BJ (cell line): ENCODE data around the gene MUTYH. TPM values are rescaled to one million over a fixed set of nuclear protein-coding genes. Genes with fewer than 3 reads are reported as not detected.

Source experiments
- CTCF ChIA-PET: fragments of 350-600 bp; formaldehyde crosslinking; extraction: SDS; loops from one replicate; lab custom pipeline; 2021; ENCODE audit warnings: antibody characterized with exemption, inconsistent platforms; lab: Yijun Ruan, JAX
- POLR2A ChIA-PET: fragments of 300-600 bp; sonication (Branson Sonifier 250); formaldehyde crosslinking; extraction: SDS; loops from one replicate; lab custom pipeline; 2021; ENCODE audit warnings: antibody characterized with exemption; lab: Charles Lee
- DNase-seq: peaks from one replicate; pipeline ENCODE4 v3.0.0-alpha.2; 2011; ENCODE audit warnings: low read depth
- H3K27me3 ChIP-seq: 2 replicates; pipeline ENCODE4 v1.6.0; 2011; ENCODE audit warnings: low read length; ENCODE audit not compliant: control insufficient read depth, insufficient read depth
- H3K36me3 ChIP-seq: 2 replicates; pipeline ENCODE4 v1.5.1; 2011; ENCODE audit warnings: low read length; ENCODE audit not compliant: control insufficient read depth, insufficient read depth
- H3K4me3 ChIP-seq: 2 replicates; pipeline ENCODE4 v1.5.1; 2011; ENCODE audit warnings: low read depth, mild to moderate bottlenecking, control low read depth, low read length
- polyA plus RNA-seq: library from polyadenylated mRNA; depleted of rRNA; stranded (reverse); fragments of >200 nt; gene quantifications from 2 replicates; pipeline ENCODE4 v1.2.3, GENCODE V29; 2011
- TF ChIP-seq, protein P1 (sequence below): IDR thresholded peaks from 2 replicates; pipeline ENCODE4 v1.5.1; 2011; ENCODE audit warnings: low read depth, mild to moderate bottlenecking, control low read depth, inconsistent platforms, low read length, moderate library complexity; ENCODE audit not compliant: insufficient read depth

The MUTYH gene
- polyA plus RNA-seq, 1 experiment: 11.7 TPM

DNA sequence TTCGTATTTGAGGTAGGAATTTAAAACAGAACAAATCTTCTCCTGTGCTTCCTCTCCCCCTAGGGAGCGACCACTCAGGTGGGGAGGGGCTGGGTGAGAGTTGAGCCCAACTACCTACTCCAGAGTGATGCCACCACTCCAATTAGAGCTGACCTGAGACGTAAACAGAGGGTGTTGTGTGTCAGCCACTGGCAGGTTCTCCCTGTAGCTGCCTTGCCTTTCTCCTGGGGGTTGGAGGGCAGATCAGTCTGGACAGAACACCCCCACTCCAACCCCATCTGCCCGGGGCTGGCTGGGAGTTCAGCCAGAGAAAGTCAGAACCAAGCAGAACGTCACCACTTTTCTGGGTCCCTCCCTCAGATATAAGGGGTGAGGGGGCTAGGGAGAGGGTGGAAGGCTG, 11.6 kb downstream of the MUTYH start:
- Histone ChIP-seq H3K36me3 (peaks cover 6% of the 10 kb centered on the region), H3K4me3 (no peak overlapping the region), H3K27me3 (no peaks in the 10 kb centered on the region)
- POLR2A ChIA-PET: no interaction called here
- CTCF ChIA-PET: interaction anchor here (0.5 to 1.3 kb wide), 3 partner anchors 14 to 25 kb away, joined by 3 to 8 read pairs (median 4); no protein-coding TSS in a partner anchor
- TF ChIP-seq, protein P1, sequence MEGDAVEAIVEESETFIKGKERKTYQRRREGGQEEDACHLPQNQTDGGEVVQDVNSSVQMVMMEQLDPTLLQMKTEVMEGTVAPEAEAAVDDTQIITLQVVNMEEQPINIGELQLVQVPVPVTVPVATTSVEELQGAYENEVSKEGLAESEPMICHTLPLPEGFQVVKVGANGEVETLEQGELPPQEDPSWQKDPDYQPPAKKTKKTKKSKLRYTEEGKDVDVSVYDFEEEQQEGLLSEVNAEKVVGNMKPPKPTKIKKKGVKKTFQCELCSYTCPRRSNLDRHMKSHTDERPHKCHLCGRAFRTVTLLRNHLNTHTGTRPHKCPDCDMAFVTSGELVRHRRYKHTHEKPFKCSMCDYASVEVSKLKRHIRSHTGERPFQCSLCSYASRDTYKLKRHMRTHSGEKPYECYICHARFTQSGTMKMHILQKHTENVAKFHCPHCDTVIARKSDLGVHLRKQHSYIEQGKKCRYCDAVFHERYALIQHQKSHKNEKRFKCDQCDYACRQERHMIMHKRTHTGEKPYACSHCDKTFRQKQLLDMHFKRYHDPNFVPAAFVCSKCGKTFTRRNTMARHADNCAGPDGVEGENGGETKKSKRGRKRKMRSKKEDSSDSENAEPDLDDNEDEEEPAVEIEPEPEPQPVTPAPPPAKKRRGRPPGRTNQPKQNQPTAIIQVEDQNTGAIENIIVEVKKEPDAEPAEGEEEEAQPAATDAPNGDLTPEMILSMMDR: no peak
- DNase-seq: no peak

DNA sequence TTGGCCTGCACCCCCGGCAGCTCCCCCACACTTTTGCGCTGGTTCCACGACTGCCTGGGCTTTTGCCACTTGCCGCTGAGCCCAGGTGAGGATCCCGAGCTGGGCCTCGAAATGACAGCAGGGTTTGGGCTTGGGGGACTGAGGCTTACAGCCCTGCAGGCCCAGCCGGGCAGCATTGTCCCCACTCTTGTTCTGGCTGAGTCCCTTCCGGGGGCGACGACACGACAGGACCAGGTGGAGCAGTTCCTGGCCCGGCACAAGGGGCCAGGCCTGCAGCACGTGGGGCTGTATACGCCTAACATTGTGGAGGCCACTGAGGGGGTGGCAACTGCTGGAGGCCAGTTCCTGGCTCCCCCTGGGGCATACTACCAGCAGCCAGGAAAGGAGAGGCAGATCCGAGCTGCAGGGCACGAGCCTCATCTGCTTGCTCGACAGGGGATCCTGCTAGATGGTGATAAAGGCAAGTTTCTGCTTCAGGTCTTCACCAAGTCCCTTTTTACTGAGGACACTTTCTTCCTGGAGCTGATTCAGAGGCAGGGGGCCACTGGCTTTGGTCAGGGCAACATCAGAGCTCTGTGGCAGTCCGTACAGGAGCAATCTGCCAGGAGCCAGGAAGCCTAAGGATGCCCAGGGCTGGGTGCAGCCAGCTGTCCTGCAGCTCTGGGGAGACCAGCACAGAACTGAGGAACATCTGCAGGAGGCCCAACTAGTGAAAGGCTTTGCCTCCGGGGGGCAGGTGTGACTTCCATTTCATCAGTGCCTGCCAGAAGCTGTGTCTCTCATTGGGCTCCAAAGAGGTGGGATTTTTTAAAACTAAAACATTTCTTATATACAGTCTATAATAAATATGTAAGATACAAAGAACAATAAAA, 12.4 kb downstream of the MUTYH start:
- H3K4me3 ChIP-seq: no peak overlapping the region
- POLR2A ChIA-PET: no interaction called here
- no peaks in the 10 kb centered on the region for H3K27me3 ChIP-seq
- TF ChIP-seq, protein P1: no peak
- CTCF ChIA-PET: interaction anchor here (1.2 to 1.6 kb wide), 5 partner anchors 8 to 180 kb away, joined by 3 to 8 read pairs (median 3); no protein-coding TSS in a partner anchor
- DNase-seq: no peak
- H3K36me3 ChIP-seq: peaks cover 4% of the 10 kb centered on the region

DNA sequence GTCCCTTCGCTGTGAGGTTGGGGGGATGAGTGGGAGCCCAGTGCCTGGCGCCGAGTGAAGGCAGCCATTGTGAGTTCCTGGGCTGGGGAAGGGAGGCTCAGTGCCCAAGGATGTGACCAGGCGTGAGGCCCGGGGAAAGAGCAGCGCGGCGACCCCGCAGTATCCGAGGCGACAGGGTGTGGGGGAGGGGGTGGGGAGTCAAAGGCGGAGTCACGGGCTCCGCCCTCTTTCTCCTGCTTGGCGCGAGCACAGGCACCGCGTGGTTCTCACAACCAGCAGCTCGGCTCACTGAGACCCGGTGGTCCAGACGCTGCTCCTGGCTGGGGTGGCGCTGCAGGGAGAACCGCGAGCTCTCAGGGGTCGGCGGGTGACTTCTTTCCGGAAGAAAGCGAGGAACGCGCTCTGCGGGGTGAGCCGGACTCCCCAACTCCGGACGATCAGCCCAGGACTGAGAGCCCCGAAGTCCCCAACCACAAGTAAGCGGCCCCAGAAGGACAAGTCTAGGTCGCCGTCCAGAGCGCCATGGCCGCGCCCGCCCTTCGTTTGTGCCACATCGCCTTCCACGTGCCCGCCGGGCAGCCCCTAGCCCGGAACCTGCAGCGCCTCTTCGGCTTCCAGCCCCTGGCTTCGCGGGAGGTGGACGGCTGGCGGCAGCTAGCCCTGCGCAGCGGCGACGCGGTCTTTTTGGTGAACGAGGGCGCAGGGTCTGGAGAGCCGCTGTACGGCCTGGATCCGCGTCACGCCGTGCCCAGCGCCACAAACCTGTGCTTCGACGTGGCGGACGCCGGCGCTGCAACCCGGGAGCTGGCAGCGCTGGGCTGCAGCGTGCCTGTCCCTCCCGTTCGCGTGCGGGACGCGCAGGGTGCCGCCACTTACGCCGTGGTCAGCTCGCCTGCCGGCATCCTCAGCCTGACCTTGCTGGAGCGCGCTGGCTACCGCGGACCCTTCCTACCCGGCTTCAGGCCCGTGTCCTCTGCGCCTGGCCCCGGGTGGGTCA, 13.3 kb downstream of the MUTYH start, which contains the start of gene HPDL:
TSS of gene HPDL (plus strand) at position 269 of the 997 bp plus-strand sequence. CDS start at position 523, 254 bp downstream.
- peaks cover 2% of the 10 kb centered on the region for H3K36me3 ChIP-seq
- no peak for DNase-seq
- POLR2A ChIA-PET: interaction anchor here (1.0 kb wide), 1 partner anchor 13 kb away, joined by 3 read pairs; the partner anchor contains the start of genes MUTYH and TOE1
- TF ChIP-seq, protein P1: 0 out of 2 replicates have a peak, but pooled peaks have one; percentile 1
- CTCF ChIA-PET: interaction anchor here (1.0 to 1.6 kb wide), 6 partner anchors 9 to 313 kb away, joined by 3 to 4 read pairs (median 3); partner anchors contain the start of gene TESK2
- H3K4me3 ChIP-seq: peak within 1 kb of the TSS; percentile 49
- no peaks in the 10 kb centered on the region for H3K27me3 ChIP-seq

DNA sequence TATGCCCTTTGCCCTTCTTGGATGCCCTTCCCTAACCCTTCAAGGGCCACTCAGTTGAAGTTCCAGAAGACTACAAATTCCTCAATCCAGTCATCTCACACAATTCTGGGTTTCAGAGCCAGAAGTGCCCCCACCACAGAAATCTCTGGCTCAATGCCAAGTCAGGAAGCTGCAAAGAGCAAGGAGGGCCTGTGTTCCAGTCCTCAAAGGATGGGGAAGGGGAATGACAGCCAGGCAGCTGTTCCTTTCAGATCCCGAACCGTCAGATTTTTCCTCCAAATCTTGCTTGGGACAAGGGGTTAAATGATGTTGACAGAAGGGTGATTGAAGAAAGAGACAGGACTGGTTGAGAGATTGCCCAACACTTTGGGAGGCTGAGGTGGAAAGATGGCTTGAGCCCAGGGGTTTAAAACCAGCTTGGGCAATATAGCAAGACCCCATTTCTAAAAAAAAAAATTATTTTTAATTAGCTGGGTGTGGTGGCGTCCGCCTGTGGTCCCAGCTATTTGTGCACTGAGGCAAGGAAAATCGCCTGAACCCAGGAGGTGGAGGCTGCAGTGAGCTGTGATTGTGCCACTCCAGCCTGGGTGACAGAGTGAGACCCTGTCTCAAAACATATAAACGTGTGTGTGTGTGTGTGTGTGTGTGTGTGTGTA, 14.3 kb downstream of the MUTYH start:
- Histone ChIP-seq H3K27me3 (no peaks in the 10 kb centered on the region), H3K36me3 (no peaks in the 10 kb centered on the region), H3K4me3 (peak overlapping the region; percentile 49; the same call in 1 of the 2 replicates)
- TF ChIP-seq, protein P1: no peak
- CTCF ChIA-PET: interaction anchor here (1.0 to 1.5 kb wide), 4 partner anchors 10 to 312 kb away, joined by 3 to 4 read pairs (median 3); partner anchors contain the start of gene TESK2
- POLR2A ChIA-PET: interaction anchor here (1.0 kb wide), 1 partner anchor 14 kb away, joined by 3 read pairs; the partner anchor contains the start of genes MUTYH and TOE1
- DNase-seq: no peak
